ENCODE results near the gene TRAPPC5. TPM values are rescaled to one million over a fixed set of nuclear protein-coding genes. Genes with fewer than 3 reads are reported as not detected.

The TRAPPC5 gene
- total RNA-seq = 10 to 100 TPM; 41.3 to 43.4 TPM
- 62.3 TPM for polyA plus RNA-seq (2013, experiment 1 of 2)
- polyA plus RNA-seq (2013, experiment 2 of 2) = 50.9 TPM
- total RNA-seq = 1.0 to 17.9 (median 3.9) reads per million in 172 experiments

DNA sequence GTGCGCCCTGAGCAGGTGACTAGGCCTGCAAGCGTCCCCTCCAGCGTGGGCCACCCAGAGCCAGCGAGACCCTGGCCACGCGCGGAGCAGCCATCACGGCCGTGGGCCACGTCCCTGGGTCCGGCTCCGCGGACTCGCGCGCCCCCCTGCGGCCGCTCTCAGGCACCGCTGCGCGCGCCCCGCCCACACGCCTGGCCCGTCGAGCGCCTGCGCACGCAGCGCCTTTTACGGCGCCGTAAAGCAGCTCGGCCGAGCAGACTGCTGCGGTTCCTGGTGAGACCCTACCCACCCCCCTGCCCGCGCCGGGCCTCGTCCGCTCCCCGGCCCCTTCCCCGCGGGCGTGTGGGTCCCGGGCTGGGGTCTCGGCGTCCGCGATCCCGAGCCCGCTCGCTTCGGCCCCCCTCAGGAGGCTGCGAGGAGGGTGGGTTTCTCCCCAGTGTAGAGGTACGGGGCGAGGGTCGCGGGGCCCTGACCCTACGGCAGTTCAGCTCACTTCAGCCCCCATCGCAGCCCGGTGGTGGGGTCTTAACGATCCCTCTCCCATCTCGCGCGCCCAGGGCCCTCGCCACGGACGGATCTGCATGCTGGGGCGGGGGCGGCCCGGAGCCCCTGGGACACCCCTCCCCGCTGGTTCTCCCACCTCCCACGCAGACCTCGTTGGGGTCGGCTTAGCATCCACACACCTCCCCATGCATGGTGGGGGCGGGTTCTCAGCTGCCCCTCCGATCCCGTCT, at the start of gene TRAPPC5:
Gene TRAPPC5, plus strand, starts transcription at position 228 of the 734 bp plus-strand sequence. CDS start 1,421 bp downstream, outside the sequence.
- ATAC-seq (ENCODE audit: poor library complexity) = peak; percentile 40
- CTCF ChIA-PET = interaction anchor here (0.6 to 3.1 kb wide), 33 partner anchors 9 to 660 kb away, joined by 3 to 39 read pairs (median 5); partner anchors contain the start of genes MAP2K7, PET100, RETN and STXBP2
- H3K4me1 Mint-ChIP-seq (ENCODE audit: low read depth) = peaks cover 44% of the 10 kb centered on the region

DNA sequence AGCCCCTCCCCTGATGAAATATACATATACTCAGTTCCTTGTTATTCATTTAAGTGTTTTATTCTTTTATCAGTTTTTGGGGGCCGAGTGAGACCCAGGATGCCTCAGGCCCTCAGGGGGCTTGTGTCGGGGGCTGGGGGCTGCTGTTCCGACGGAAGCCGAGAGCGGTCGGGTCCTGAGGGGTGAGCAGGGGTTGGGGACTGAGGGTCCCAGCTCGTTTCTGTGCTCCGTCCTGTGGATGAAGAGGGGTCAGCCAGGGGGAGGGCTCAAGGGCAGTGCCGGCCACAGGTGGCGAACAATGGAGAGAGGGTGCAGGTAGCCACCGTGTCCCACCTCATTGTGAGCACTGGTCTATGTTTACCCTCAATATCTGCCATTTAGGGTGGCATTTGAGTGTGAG, 49.1 kb upstream of the TRAPPC5 start:
- ATAC-seq (ENCODE audit: poor library complexity) (no peak), DNase-seq (no peak)
- TF ChIP-seq, protein P1, sequence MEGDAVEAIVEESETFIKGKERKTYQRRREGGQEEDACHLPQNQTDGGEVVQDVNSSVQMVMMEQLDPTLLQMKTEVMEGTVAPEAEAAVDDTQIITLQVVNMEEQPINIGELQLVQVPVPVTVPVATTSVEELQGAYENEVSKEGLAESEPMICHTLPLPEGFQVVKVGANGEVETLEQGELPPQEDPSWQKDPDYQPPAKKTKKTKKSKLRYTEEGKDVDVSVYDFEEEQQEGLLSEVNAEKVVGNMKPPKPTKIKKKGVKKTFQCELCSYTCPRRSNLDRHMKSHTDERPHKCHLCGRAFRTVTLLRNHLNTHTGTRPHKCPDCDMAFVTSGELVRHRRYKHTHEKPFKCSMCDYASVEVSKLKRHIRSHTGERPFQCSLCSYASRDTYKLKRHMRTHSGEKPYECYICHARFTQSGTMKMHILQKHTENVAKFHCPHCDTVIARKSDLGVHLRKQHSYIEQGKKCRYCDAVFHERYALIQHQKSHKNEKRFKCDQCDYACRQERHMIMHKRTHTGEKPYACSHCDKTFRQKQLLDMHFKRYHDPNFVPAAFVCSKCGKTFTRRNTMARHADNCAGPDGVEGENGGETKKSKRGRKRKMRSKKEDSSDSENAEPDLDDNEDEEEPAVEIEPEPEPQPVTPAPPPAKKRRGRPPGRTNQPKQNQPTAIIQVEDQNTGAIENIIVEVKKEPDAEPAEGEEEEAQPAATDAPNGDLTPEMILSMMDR (IDR thresholded peaks at IDR 0.05) = no peak
- Histone ChIP-seq H3K9me3 (ENCODE audit: control insufficient read depth in 1 of 2, insufficient read depth in 1 of 2, low read length in 2 of 2) (no peaks in the 10 kb centered on the region), H3K36me3 (ENCODE audit: insufficient read depth, low read length) (peaks cover 31% of the 10 kb centered on the region), H3K4me3 (ENCODE audit: low read length) (no peak overlapping the region), H3K27ac (ENCODE audit: low read depth in 1 of 2, low read length in 2 of 2) (no peak overlapping the region), H3K27me3 (ENCODE audit: control insufficient read depth in 1 of 2, insufficient read depth in 2 of 2, low read length in 2 of 2) (no peaks in the 10 kb centered on the region), H3K4me1 (ENCODE audit: insufficient read depth, low read length) (peaks cover 54% of the 10 kb centered on the region)
- no peaks in the 10 kb centered on the region for H3K27me3 Mint-ChIP-seq
- H3K4me3 Mint-ChIP-seq = peak overlapping the region; percentile 65
- H3K36me3 Mint-ChIP-seq (ENCODE audit: low read depth) = peaks cover 39% of the 10 kb centered on the region
- H3K27ac Mint-ChIP-seq = peak overlapping the region; percentile 96
- no peaks in the 10 kb centered on the region for H3K9me3 Mint-ChIP-seq
- ChIA-PET POLR2A (interaction anchor here (1.2 kb wide), 1 partner anchor 14 kb away, joined by 3 read pairs; no protein-coding TSS in a partner anchor), CTCF (no interaction called here)
- intact Hi-C loops (cut with DNase I, micrococcal nuclease) = no loop called here
- peaks cover 40% of the 10 kb centered on the region for H3K4me1 Mint-ChIP-seq (ENCODE audit: low read depth)

More for the DNA sequence above, at the start of gene TRAPPC5:
- POLR2A ChIA-PET = interaction anchor here (0.8 to 2.2 kb wide), 16 partner anchors 11 to 640 kb away, joined by 3 to 29 read pairs (median 4); partner anchors contain the start of genes ARHGEF18, NDUFA7, PET100 and RETN
- Histone ChIP-seq H3K36me3 (ENCODE audit: insufficient read depth, low read length) (peaks cover 16% of the 10 kb centered on the region), H3K9me3 (ENCODE audit: control insufficient read depth in 1 of 2, insufficient read depth in 1 of 2, low read length in 2 of 2) (no peaks in the 10 kb centered on the region), H3K27ac (ENCODE audit: low read depth in 1 of 2, low read length in 2 of 2) (peak within 1 kb of the TSS; percentile 72 to 83), H3K4me1 (ENCODE audit: insufficient read depth, low read length) (peaks cover 58% of the 10 kb centered on the region), H3K4me3 (ENCODE audit: low read length) (peak within 1 kb of the TSS; percentile 100), H3K27me3 (ENCODE audit: control insufficient read depth in 1 of 2, insufficient read depth in 2 of 2, low read length in 2 of 2) (peaks cover 9 to 12% of the 10 kb centered on the region in 2 experiments)
- TF ChIP-seq, protein P1 (IDR thresholded peaks at IDR 0.05) = peak; percentile 93
- Mint-ChIP-seq H3K27me3 (peaks cover 29% of the 10 kb centered on the region), H3K9me3 (no peaks in the 10 kb centered on the region), H3K36me3 (ENCODE audit: low read depth) (peaks cover 21% of the 10 kb centered on the region), H3K4me3 (peak within 1 kb of the TSS; percentile 97), H3K27ac (peak within 1 kb of the TSS; percentile 90)
- intact Hi-C loops (cut with DNase I, micrococcal nuclease) = loop anchor here (1.0 to 10.0 kb wide), 6 partner anchors 28 to 578 kb away; partner anchors contain the start of genes PET100 (in 1 of the 2) and XAB2 (in 1 of the 2)
- DNase-seq = peak; percentile 76 to 95 (median 84)

DNA sequence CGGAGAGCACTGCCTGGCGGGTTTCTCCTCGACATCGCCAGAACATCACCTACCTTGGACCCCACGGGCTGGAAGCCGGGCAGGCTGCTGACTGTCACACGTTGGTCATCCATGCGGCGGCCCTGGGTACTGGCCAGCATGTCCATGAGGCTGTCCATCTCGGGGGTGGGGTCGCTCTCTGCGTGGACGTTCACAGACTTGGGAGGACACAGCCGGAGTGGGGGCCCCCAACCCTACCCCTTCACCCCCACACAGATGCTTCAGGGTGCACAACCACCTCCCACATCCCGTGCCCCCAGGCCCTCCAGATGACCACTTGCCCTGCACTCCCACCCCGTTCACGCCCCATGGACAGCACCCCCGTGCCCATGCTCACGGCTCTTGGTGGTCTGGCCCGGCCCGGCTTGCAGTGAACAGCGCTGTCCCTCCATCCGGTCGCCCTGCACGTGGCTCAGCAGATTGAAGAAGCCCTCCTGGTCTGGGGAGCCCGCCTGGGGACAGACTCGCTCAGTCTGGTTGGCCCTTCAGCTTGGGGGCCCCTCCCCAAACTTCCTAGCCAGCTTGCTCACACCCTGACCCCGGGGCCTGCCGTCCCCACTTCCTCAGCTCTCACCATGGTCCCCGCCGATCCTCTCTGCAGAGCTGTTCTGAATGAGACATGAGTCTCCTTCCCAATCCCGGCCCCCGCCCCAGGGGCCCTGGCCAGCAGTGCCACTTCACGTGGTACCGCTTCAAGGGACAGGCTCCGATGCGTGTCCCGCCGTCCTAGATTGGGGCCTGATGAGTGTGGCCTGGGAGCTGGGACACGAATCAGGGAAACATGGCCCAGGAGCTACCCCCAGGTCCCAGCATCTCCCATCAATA, 48.1 kb upstream of the TRAPPC5 start:
- ATAC-seq (ENCODE audit: poor library complexity) = no peak
- H3K4me1 Mint-ChIP-seq (ENCODE audit: low read depth) = peaks cover 45% of the 10 kb centered on the region
- Histone ChIP-seq H3K27ac (ENCODE audit: low read depth in 1 of 2, low read length in 2 of 2) (no peak overlapping the region), H3K4me3 (ENCODE audit: low read length) (no peak overlapping the region), H3K9me3 (ENCODE audit: control insufficient read depth in 1 of 2, insufficient read depth in 1 of 2, low read length in 2 of 2) (no peaks in the 10 kb centered on the region), H3K27me3 (ENCODE audit: control insufficient read depth in 1 of 2, insufficient read depth in 2 of 2, low read length in 2 of 2) (no peaks in the 10 kb centered on the region), H3K36me3 (ENCODE audit: insufficient read depth, low read length) (peaks cover 21% of the 10 kb centered on the region), H3K4me1 (ENCODE audit: insufficient read depth, low read length) (peaks cover 53% of the 10 kb centered on the region)
- ChIA-PET CTCF (no interaction called here), POLR2A (interaction anchor here (1.2 kb wide), 1 partner anchor 25 kb away, joined by 3 read pairs; no protein-coding TSS in a partner anchor)
- no peaks in the 10 kb centered on the region for H3K9me3 Mint-ChIP-seq
- peaks cover 38% of the 10 kb centered on the region for H3K36me3 Mint-ChIP-seq (ENCODE audit: low read depth)
- H3K27ac Mint-ChIP-seq = peak overlapping the region; percentile 68
- H3K4me3 Mint-ChIP-seq = peak overlapping the region; percentile 72
- no peak for DNase-seq
- intact Hi-C loops (cut with DNase I, micrococcal nuclease) = no loop called here
- TF ChIP-seq, protein P1 (IDR thresholded peaks at IDR 0.05) = no peak
- H3K27me3 Mint-ChIP-seq = no peaks in the 10 kb centered on the region
